GM08714 (cell line): Measurements from ENCODE around the gene RUNDC1.

ENCODE experiments used
- H3K4me3 ChIP-seq: fragments of 200-500 bp; sonication (Bioruptor generic); 2 replicates; pipeline ENCODE4 v1.5.1; 2014; ENCODE audit warnings: mild to moderate bottlenecking, low read length, inconsistent platforms
- ZNF274 ChIP-seq: IDR thresholded peaks from 2 replicates; pipeline ENCODE4 v1.6.1; 2012; ENCODE audit warnings: mild to moderate bottlenecking, low read depth, low read length

Gene RUNDC1

GRCh38 chr17:43020030-43020621, 39.8 kb downstream of the RUNDC1 start:
- no peak for TF ChIP-seq ZNF274

GRCh38 chr17:43020789-43021740, 40.7 kb downstream of the RUNDC1 start:
- H3K4me3 ChIP-seq = peak overlapping the region; percentile 63
- no peak for TF ChIP-seq ZNF274

More at GRCh38 chr17:43020030-43020621, 39.8 kb downstream of the RUNDC1 start:
- no peak overlapping the region for H3K4me3 ChIP-seq

- peak within 1 kb of the TSS; percentile 63 for H3K4me3 ChIP-seq
- TF ChIP-seq ZNF274 = no peak
These were observed 41.6 kb downstream of the RUNDC1 start, which contains the start of gene VAT1 for GRCh38 chr17:43021741-43022512. Gene VAT1 (minus strand): TSS chr17:43022385. CDS start chr17:43022322, 63 bp downstream.

- no peak for TF ChIP-seq ZNF274
- H3K4me3 ChIP-seq = peak within 1 kb of the TSS; percentile 58
These were observed 44.3 kb downstream of the RUNDC1 start, which contains the start of gene RND2 for GRCh38 chr17:43024407-43025289. Gene RND2 (plus strand): TSS chr17:43025231. CDS start chr17:43025348, 117 bp downstream.

- TF ChIP-seq ZNF274 = no peak
- H3K4me3 ChIP-seq = no peak overlapping the region
These were observed 44.9 kb downstream of the RUNDC1 start for GRCh38 chr17:43025290-43025657.

- TF ChIP-seq ZNF274 = no peak
- no peak overlapping the region for H3K4me3 ChIP-seq
These were observed 45.6 kb downstream of the RUNDC1 start for GRCh38 chr17:43025766-43026537.

GRCh38 chr17:43026595-43026994, 46.2 kb downstream of the RUNDC1 start:
- H3K4me3 ChIP-seq = no peak overlapping the region
- TF ChIP-seq ZNF274 = no peak

GRCh38 chr17:43027091-43028032, 47.0 kb downstream of the RUNDC1 start:
- no peak for TF ChIP-seq ZNF274
- H3K4me3 ChIP-seq = no peak overlapping the region

GRCh38 chr17:43028221-43028861, 48.0 kb downstream of the RUNDC1 start:
- TF ChIP-seq ZNF274 = no peak

GRCh38 chr17:43030137-43030767, 49.9 kb downstream of the RUNDC1 start:
- TF ChIP-seq ZNF274 = no peak

More at GRCh38 chr17:43028221-43028861, 48.0 kb downstream of the RUNDC1 start:
- no peak overlapping the region for H3K4me3 ChIP-seq

GRCh38 chr17:43031666-43032065, 51.3 kb downstream of the RUNDC1 start:
- no peak overlapping the region for H3K4me3 ChIP-seq
- no peak for TF ChIP-seq ZNF274

More at GRCh38 chr17:43030137-43030767, 49.9 kb downstream of the RUNDC1 start:
- H3K4me3 ChIP-seq = no peak overlapping the region
